Fibroblast of lung (primary cell): ENCODE measurements around the gene TIMM13.

Experiments
- CTCF ChIP-seq, 2 donors: IDR thresholded peaks in 1 of 2; conservative IDR thresholded peaks in 1 of 2; 1 replicate in 1 of 2; 2 replicates in 1 of 2; pipeline ENCODE4 v1.5.1; 2011 to 2012; ENCODE audit warnings: low read length in 2 of 2, control low read depth in 1 of 2, inconsistent platforms in 1 of 2, low read depth in 1 of 2, mild to moderate bottlenecking in 1 of 2
- EZH2 ChIP-seq: IDR thresholded peaks from 2 replicates; pipeline ENCODE4 v1.5.1; 2012; ENCODE audit warnings: low read length, control low read depth, mild to moderate bottlenecking; ENCODE audit errors: missing control alignments

- TF ChIP-seq CTCF (conservative IDR thresholded peaks at IDR 0.05 in 1 of 2, IDR thresholded peaks at IDR 0.05 in 1 of 2; ENCODE audit: low read depth in 1 of 2, low read length in 2 of 2) (no peak), EZH2 (no peak)
These were observed 4.1 kb downstream of the TIMM13 start for GRCh38 chr19:2423071-2423914.
